Measurements from ENCODE around the gene SH3GLB1. TPM values are rescaled to one million over a fixed set of nuclear protein-coding genes. Genes with fewer than 3 reads are reported as not detected.

Gene SH3GLB1
- total RNA-seq, 1 donor, result 53.9 TPM

DNA sequence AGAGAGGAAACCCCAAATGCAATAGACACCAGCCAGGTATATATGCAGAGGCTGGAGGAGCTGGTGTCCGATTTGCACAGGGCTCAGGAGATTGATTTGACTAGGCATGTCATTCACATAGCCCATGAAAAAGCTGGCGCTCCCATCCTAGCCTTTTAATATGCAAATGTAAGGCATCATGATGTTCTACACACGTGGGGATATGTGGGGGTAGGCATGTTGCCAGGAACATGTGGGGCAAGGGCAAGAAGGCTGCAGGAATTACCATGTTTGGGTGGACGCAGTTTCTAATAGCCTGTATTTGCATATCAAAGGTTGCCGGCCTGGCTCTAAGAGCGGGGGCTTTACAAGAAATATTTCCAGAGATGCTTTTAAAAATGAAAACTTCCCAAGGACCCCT is 11.7 kb upstream of the SH3GLB1 start:
- no peaks in the 10 kb centered on the region for H3K36me3 ChIP-seq (ENCODE audit: insufficient read depth, low read length)
- H3K27me3 ChIP-seq (ENCODE audit: insufficient read depth, low read length), result peaks cover 6% of the 10 kb centered on the region
- no peak overlapping the region for H3K27ac ChIP-seq (ENCODE audit: low read depth, low read length)
- TF ChIP-seq, protein P1, sequence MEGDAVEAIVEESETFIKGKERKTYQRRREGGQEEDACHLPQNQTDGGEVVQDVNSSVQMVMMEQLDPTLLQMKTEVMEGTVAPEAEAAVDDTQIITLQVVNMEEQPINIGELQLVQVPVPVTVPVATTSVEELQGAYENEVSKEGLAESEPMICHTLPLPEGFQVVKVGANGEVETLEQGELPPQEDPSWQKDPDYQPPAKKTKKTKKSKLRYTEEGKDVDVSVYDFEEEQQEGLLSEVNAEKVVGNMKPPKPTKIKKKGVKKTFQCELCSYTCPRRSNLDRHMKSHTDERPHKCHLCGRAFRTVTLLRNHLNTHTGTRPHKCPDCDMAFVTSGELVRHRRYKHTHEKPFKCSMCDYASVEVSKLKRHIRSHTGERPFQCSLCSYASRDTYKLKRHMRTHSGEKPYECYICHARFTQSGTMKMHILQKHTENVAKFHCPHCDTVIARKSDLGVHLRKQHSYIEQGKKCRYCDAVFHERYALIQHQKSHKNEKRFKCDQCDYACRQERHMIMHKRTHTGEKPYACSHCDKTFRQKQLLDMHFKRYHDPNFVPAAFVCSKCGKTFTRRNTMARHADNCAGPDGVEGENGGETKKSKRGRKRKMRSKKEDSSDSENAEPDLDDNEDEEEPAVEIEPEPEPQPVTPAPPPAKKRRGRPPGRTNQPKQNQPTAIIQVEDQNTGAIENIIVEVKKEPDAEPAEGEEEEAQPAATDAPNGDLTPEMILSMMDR (IDR thresholded peaks at IDR 0.05; ENCODE audit: extremely low read depth, low read depth, low read length), result no peak
- no peaks in the 10 kb centered on the region for H3K79me2 ChIP-seq (ENCODE audit: insufficient read depth, low read length)
- H4K20me1 ChIP-seq (ENCODE audit: insufficient read depth, low read length), result no peaks in the 10 kb centered on the region
- no peak overlapping the region for H3K4me2 ChIP-seq (ENCODE audit: insufficient read depth, low read length)
- no peak overlapping the region for H2AFZ ChIP-seq (ENCODE audit: low read length)
- DNase-seq (ENCODE audit: insufficient read length, low spot score, missing footprints), result no peak
- H3K4me1 ChIP-seq (ENCODE audit: insufficient read depth, low read length), result peaks cover 9% of the 10 kb centered on the region
- no peak overlapping the region for H3K4me3 ChIP-seq (ENCODE audit: insufficient read depth, low read length)
- H3K9me3 ChIP-seq (ENCODE audit: low read depth, low read length), result no peaks in the 10 kb centered on the region

DNA sequence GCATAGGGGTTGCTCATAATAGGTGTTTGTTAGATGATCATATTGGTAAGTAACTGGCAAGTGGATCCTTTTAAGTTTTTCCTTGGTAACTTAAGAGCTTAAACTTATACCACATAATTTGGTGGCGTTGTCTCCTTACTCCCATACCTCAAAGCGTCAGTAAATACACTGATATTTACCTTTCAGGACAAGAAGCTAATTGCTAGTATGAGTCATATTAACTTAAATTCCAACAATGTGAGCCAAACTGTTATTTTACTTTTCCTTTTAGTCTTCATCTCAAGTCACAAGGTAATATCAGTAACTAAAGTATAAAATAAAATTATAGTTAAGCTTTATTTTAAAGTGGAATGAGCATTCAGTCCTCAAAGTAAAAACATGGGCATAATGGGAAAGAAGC is 9.0 kb upstream of the SH3GLB1 start:
- Histone ChIP-seq H3K4me1 (ENCODE audit: insufficient read depth, low read length) (peaks cover 9% of the 10 kb centered on the region), H3K27me3 (ENCODE audit: insufficient read depth, low read length) (peaks cover 6% of the 10 kb centered on the region), H3K4me2 (ENCODE audit: insufficient read depth, low read length) (no peak overlapping the region), H3K4me3 (ENCODE audit: insufficient read depth, low read length) (no peak overlapping the region), H3K79me2 (ENCODE audit: insufficient read depth, low read length) (no peaks in the 10 kb centered on the region), H3K9me3 (ENCODE audit: low read depth, low read length) (no peaks in the 10 kb centered on the region), H2AFZ (ENCODE audit: low read length) (no peak overlapping the region), H4K20me1 (ENCODE audit: insufficient read depth, low read length) (no peaks in the 10 kb centered on the region), H3K27ac (ENCODE audit: low read depth, low read length) (no peak overlapping the region), H3K36me3 (ENCODE audit: insufficient read depth, low read length) (no peaks in the 10 kb centered on the region)
- TF ChIP-seq, protein P1 (IDR thresholded peaks at IDR 0.05; ENCODE audit: extremely low read depth, low read depth, low read length), result no peak
- DNase-seq (ENCODE audit: insufficient read length, low spot score, missing footprints), result no peak

DNA sequence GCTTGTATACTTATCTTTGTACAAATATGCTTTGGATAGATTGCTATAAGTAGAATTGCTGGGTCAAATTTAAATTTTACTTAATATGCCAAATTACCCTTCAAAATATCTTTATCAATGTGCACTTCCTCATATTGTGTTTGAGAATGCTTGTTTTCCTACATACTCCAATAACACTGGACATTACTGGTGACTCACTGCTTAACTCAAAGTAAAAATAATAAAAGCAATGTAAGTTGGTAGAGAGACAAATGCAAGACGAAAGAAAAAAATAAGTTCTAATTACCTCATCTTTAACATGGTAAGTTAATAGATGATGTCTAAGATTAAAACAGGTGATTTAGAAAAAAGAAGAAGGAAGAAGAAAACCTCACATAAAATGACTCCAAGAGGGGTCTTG is 7.9 kb upstream of the SH3GLB1 start:
- no peak for DNase-seq (ENCODE audit: insufficient read length, low spot score, missing footprints)
- Histone ChIP-seq H3K27ac (ENCODE audit: low read depth, low read length) (no peak overlapping the region), H4K20me1 (ENCODE audit: insufficient read depth, low read length) (no peaks in the 10 kb centered on the region), H3K27me3 (ENCODE audit: insufficient read depth, low read length) (peaks cover 6% of the 10 kb centered on the region), H3K79me2 (ENCODE audit: insufficient read depth, low read length) (no peaks in the 10 kb centered on the region), H3K4me2 (ENCODE audit: insufficient read depth, low read length) (no peak overlapping the region), H3K4me1 (ENCODE audit: insufficient read depth, low read length) (peaks cover 9% of the 10 kb centered on the region), H2AFZ (ENCODE audit: low read length) (no peak overlapping the region), H3K4me3 (ENCODE audit: insufficient read depth, low read length) (no peak overlapping the region), H3K36me3 (ENCODE audit: insufficient read depth, low read length) (no peaks in the 10 kb centered on the region), H3K9me3 (ENCODE audit: low read depth, low read length) (no peaks in the 10 kb centered on the region)
- TF ChIP-seq, protein P1 (IDR thresholded peaks at IDR 0.05; ENCODE audit: extremely low read depth, low read depth, low read length), result no peak

DNA sequence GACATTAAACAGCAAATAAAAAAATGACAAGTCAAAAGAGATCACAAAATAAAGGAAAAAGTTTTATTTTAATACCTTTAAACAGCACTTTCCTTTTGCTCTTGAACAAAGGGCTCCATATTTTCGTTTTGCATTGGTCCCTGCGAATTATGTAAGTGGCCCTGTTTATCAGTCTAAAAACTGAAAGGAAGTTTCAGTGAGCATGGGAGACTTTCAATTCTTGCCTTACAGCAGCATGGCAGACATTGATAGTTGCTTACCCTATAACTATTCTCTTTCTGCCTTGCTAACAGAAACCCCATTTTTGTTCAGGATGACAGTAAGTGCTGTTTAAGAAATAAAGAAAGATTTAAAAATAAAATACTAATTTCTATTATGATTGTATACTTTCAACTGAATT is 5.2 kb upstream of the SH3GLB1 start:
- TF ChIP-seq, protein P1 (IDR thresholded peaks at IDR 0.05; ENCODE audit: extremely low read depth, low read depth, low read length), result no peak
- H3K4me2 ChIP-seq (ENCODE audit: insufficient read depth, low read length), result no peak overlapping the region
- no peaks in the 10 kb centered on the region for H3K36me3 ChIP-seq (ENCODE audit: insufficient read depth, low read length)
- no peak overlapping the region for H3K27ac ChIP-seq (ENCODE audit: low read depth, low read length)
- H3K4me3 ChIP-seq (ENCODE audit: insufficient read depth, low read length), result no peak overlapping the region
- no peaks in the 10 kb centered on the region for H4K20me1 ChIP-seq (ENCODE audit: insufficient read depth, low read length)
- H3K79me2 ChIP-seq (ENCODE audit: insufficient read depth, low read length), result no peaks in the 10 kb centered on the region
- no peaks in the 10 kb centered on the region for H3K9me3 ChIP-seq (ENCODE audit: low read depth, low read length)
- H3K4me1 ChIP-seq (ENCODE audit: insufficient read depth, low read length), result peaks cover 16% of the 10 kb centered on the region
- H2AFZ ChIP-seq (ENCODE audit: low read length), result no peak overlapping the region
- DNase-seq (ENCODE audit: insufficient read length, low spot score, missing footprints), result no peak
- H3K27me3 ChIP-seq (ENCODE audit: insufficient read depth, low read length), result peaks cover 3% of the 10 kb centered on the region
